ENCODE measurements around the gene RAB3IL1.

Gene RAB3IL1

DNA sequence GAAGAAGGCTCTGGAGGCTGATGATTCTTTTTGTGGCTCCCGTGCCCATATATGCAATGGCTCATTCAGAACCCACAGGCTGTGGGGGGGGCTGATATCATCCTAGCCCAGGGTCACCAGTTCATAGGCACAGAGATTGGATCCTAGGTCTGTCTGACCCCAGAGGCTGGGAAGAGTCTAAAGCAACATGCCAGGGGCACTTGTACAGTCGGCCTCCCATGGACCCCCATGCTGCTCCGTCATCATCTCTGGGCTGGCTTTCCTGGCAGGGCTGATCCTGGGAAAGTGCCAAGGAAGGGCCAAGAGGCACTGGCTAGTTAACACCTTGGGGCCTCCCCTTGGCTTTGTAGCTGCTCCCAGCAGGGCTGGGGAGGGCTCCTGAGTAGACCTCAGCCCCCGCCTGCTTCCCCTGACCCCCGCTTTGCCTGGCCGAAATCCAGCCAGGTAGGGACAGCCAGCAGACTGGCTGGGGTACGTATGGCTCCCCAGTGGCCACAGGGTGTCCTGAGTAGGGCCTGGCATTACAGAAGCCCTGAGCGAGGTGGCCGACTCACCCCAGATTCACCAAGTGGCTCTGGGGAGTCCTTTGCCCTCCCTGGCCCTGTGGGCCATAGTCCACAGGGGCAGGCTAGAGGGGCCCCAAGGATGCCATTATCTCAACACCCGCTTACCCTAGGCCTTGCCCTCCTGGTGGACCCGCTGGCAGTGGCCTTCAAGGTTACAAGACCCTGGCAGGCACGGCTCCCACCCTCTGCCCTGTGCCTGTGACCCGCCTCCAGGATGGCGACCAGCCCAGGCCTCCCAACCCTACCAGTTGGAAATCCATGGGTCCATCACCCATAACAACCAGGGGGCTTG, 48.6 kb downstream of the RAB3IL1 start:
- DNase-seq (ENCODE audit: low read depth, low spot score), result no peak

DNA sequence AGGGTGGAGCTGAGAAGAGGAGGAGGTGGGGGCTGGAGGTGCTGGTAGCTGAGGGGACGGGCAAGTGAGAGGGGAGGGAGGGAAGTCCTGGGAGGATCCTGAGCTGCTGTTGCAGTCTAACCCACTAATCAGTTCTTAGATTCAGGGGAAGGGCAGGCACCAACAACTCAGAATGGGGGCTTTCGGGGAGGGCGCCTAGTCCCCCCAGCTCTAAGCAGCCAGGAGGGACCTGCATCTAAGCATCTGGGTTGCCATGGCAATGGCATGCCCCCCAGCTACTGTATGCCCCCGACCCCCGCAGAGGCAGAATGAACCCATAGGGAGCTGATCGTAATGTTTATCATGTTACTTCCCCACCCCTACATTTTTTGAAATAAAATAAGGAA, 50.4 kb downstream of the RAB3IL1 start:
- no peak for DNase-seq (ENCODE audit: low read depth, low spot score)

DNA sequence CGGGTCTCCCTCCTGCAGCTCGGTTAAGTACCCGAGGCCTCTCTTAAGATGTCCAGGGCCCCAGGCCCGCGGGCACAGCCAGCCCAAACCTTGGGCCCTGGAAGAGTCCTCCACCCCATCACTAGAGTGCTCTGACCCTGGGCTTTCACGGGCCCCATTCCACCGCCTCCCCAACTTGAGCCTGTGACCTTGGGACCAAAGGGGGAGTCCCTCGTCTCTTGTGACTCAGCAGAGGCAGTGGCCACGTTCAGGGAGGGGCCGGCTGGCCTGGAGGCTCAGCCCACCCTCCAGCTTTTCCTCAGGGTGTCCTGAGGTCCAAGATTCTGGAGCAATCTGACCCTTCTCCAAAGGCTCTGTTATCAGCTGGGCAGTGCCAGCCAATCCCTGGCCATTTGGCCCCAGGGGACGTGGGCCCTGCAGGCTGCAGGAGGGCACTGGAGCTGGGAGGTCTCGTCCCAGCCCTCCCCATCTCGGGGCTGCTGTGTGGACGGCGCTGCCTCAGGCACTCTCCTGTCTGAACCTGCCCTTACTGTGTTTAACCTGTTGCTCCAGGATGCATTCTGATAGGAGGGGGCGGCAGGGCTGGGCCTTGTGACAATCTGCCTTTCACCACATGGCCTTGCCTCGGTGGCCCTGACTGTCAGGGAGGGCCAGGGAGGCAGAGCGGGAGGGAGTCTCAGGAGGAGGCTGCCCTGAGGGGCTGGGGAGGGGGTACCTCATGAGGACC, 51.0 kb downstream of the RAB3IL1 start:
- no peak for DNase-seq (ENCODE audit: low read depth, low spot score)

DNA sequence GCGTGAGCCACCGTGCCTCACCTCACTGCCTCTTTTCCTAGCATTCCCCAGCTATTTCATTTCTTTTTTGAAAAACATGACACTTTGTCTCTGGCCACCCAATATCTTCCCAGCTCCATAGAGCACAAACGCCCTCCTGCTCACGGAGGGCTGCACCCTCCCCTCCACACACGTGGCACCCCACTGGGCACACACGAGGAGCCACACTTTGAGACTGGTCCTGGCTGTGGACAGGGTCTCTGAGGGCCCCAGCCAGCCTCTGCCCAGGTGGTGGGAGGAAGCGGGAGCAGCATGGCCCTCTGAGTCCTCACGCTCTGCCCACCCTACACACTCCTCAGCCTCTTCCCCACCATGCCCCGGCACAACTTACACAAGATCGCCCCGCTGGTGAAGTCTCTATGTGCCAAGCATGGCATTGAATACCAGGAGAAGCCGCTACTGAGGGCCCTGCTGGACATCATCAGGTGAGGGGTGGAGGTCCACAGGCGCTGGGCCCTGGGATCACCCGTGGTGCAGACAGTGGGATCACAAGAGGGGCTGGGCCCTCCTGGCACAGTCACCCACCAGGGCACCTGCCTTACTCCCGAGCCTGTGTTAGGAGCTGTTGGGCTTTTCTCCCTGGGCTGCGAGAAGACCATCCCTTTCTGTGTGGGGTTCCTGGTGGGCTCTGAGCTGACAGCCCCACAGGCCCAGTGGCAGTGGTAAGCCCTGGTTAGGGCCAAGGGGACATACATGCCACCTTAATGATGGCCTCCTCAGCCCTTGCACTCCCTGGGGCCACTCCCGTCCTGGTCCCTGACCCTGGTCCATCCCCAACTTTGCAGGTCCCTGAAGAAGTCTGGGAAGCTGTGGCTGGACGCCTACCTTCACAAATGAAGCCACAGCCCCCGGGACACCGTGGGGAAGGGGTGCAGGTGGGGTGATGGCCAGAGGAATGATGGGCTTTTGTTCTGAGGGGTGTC, 52.3 kb downstream of the RAB3IL1 start:
- no peak for DNase-seq (ENCODE audit: low read depth, low spot score)

DNA sequence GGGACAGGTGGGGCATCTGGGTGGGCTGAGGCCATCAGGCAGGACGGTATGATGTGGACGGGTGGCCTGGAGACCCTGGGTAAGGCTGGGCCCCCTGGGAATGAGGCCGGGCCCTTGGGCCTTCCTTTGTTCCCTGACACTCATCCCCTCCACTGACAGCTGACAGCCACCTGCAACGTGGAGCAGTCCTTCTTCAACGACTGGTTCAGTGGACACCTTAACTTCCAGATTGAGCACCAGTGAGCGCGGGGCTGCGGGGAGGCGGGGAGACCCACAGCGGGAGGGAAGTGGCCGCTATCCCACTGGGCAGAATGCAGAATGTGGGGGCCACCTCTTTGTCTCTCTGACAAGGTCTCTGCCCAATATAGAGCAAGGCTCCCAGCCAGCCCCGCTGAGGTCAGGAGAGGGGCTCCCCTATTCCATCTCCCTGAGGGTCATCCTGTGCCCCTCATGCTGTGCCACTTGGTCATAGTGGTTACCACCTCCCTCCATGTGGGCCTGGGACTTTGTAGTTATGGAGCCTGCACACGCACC, 53.8 kb downstream of the RAB3IL1 start:
- DNase-seq (ENCODE audit: low read depth, low spot score), result no peak

DNA sequence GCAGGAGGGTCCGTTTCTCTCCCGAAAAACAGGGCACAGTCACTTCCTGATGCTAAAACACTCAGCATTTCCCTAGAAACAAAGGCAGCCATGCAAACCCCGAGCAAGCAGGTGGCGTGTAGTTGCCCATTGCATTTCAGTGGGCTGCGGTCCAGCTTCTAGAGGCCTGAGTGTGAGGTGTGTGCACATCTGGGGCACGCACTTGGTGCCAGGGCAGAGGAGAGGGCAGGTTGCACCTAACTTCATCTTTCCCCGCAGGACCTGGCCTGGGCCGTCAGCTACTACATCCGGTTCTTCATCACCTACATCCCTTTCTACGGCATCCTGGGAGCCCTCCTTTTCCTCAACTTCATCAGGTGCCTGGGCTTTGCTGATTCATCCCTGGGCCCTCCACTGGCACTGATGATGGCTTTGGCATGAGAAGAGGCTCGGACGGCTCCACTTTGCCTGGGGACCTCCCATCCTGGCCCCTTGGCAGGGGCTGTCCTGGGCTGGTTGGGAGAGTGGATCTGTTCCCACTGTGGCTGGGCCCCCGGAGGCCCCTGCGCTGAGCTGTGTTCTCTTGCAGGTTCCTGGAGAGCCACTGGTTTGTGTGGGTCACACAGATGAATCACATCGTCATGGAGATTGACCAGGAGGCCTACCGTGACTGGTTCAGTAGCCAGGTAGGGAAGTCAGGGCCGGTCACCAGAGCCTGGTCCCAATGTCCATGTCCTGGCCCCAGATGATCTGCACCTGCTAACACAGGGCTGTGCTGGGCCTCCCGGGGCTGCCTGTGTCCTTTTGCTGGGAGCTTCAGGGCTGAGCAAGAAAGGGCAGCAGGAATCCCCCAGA, 54.4 kb downstream of the RAB3IL1 start:
- DNase-seq (ENCODE audit: low read depth, low spot score), result no peak

DNA sequence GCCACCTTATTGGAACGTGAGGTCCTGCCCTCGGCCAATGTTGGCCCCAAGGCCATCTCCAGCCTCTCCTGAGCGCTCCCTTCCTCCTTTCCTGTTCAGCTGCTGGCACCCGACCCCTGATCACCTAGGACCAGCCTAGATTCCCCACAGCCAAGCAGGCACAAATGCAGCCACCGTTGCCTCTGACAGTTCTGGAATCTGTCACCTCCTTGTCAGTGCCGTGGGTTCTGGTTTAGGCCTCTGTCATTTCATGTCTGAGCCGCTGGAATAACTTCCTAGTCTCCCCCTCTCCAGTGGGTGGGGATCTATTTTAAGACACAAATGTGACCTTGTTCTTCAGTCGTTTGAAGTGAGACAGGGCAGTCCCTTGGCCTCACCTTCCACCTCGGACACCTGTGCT, 55.7 kb downstream of the RAB3IL1 start:
- no peak for DNase-seq (ENCODE audit: low read depth, low spot score)

DNA sequence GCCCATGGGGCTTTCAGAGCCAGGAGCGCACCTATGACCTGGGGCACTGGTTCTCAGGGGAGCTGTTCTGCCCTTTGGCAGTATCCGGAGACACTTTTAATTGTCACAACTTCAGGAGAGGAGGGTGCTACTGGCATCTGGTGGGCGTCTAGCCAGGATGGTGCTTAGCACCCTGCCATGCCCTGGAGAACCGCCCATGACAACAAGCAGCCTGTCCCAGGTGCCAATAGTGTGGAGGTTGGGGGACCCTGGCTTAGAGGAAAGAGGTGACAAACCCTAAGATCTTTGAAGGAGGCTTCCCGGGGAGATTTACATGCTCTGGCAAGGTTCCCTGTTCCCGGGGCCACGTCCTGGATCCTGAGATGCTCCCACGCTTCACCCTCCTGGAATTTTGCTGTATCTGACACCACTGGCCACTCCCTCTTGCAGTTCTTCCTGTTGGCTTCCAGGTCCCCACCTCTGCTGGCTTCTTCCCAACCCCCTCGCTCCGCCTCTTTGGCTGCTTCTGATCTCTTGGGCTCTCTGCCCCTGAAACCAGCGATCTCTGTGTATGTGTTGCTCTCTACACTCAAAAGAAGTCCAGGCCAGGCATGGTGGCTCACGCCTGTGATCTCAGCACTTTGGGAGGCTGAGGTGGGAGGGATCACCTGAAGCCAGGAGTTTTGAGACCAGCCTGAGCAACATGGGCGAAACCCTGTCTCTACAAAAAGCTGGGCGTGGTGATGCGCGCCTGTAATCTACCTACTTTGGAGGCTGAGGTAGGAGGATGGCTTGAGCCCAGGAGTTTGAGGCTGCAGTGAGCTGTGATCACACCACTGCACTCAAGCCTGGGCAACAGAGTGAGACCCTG, 57.1 kb downstream of the RAB3IL1 start:
- DNase-seq (ENCODE audit: low read depth, low spot score), result no peak

DNA sequence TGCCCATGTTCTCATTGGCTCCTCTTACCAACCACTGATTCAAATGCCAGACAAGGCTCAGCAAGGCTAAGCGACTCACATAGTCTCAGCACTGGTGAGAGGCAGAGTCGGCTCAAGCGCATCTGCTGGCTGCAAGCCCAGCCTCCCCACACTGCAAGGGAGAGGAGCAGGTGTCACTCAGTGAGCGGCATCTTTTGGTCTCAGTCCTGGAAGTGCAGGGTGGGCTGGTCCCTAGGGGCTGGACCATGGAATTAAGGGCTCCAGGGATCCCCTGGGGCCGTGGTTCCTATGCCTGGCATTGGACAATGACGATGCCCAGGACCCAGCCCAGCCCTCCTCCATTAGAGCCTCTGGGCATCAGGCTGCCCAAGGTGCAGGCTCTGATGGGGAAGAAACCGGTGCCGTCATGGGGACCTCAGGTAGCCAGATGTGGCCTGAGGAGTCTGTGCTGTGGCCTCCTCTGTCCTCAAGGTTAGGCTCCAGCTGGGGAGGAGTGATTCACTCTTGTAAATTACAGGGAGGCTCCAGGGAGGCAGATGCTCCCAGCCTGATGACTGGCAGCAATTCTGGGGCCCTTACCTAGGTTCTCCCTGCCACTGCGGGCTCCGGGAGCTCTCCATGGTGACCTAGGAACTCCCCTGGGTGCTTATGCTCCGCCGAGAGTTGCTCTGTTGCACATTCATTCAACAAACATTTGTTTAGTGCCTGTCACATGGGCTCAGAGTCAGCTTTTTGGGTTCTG, 61.3 kb downstream of the RAB3IL1 start:
- no peak for DNase-seq (ENCODE audit: low read depth, low spot score)

DNA sequence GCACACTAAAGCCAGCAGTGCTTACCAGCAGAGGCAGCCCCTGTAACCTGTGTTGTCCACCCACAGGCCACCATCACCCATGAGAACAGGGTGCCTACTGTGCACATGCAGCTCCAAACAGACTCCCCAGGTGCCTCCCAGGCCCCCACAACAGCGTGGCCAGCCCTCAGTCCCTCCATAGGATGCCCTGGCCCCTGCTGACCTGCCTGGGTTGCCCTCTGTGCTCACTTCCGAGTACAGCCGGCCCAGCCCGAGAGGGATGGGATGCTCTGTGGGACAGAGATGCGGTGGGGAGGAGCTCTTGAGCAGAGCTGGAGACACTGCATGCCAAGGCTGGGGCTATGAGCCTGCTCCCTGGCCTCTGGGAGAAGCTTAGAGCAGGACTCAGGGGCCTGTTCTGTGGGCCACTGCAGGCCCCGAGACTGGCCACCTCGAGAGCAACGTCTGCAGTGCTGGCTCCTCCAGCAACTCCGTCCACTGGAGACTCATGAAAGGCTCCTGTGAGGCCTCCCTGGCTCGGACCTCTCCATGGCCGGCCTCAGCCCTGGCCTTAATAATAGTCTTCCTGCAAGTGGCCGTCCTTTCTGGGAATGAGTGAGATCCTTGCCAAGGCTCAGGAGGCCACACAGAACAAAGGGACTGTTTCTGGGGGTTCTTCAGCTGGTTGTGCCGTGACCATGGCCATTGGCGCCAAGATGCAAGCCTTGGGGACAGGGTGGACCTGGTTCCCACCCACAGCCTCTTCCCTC, 62.2 kb downstream of the RAB3IL1 start:
- DNase-seq (ENCODE audit: low read depth, low spot score), result no peak

DNA sequence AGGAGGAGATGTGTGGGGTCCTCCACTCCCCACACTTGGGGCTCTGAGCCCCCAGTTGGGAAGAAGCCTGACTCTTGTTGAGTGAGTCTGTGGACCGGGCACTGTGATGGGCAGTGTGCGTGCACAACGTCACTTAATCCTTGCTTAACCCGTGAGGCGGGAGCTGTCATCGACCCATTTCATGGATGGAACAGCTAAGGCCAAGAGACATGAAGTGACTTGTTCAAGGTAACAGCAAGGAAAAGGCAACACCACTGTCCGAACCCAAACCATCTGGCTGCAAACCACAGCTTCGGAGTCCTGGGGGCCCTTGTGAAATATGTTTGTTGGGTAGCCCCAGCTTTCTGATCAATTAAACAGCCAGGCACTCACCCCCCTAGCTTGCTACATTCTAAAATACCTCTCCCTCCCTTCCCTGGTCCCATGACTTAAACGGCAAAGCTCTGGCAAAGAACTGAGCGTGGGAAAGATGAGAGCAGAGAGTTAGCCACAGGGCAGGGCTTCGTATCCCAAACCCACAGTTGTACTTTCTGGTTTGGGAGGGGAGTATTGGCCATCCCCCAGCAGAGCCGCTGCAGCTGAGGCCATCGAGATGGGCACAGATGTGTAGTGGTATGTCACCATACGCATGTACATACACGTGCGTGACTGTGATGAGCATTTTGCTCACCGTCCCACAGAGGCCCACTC, 63.0 kb downstream of the RAB3IL1 start:
- DNase-seq (ENCODE audit: low read depth, low spot score), result no peak

DNA sequence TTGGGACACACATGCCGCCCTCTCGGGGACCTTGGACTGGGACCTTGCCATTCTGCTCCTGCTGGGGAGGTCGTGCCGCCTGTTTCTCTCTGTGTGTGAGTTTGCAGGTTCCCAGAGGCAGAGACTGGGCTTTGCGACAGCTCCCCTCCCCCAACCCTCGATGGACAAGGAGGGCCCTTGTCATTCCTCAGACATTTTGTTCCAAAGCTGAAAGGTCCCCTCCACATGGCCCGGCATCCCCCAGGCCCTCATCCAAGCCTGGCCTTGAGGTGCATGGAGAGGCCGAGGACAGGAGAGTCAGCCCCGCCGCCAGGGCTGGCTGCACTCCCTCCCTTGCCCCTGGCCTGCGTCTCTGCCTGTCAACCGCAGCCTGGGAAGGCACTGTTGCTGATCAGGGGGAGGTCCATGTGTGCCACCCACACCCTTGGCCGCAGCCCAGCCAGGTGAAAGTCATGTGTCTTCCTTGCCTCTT, 63.6 kb downstream of the RAB3IL1 start:
- DNase-seq (ENCODE audit: low read depth, low spot score), result no peak

DNA sequence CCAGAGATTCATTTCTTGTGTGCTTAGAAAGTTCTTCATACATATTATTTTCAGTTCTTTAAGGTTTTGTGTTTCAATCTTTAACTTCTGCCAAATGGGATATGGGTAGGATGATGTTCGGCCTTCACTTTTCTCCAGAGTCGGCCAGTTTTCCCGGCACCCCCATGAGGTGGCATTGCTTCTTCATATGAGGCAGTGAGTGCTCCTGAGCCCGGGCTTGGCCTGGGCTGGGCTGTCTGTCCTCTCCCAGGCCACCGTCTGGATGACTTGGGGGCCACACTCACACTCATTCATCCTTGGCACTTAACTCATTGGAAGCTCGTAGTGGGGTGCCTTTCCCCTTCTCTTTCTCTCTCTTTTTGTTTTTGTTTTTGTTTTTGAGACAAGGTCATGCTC, 65.5 kb downstream of the RAB3IL1 start:
- DNase-seq (ENCODE audit: low read depth, low spot score), result no peak

DNA sequence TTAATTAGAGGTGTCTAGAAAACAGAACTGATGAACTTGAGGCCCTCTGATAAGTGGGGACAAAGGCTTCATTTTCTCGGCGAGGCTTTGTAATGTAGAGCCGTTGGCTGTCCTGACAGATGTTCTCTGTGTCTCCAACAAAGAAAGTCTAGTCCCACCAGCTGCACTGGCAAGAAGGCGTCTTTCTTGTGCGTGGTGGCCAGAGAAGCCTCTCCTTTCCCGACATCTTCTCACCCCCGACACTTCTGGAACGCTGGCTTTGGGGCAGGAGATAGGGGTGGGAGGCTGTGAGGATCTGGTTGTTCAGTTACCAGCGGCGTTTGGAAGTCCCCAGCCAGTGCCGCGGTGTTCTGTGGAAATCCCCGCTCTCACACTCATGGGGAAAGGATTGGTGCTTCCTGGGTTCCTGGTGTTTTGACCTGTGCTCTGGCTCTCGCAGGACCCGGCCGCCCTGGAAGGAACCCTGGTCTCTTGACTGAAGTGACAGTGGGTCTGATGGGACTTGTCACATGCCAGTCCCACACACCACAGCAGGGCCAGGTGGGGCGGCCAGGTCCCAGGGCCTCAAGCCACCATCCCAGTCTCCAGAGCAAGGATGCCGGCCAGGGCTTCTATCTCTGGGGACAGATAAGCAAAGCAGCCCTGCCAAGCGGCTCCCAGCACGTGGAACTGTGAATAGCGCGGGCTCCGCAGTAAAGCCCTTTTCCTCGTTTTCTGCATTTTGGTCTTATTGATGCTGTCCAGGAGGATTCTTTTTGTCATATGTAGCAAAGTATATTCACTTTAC, 66.1 kb downstream of the RAB3IL1 start:
- DNase-seq (ENCODE audit: low read depth, low spot score), result no peak

DNA sequence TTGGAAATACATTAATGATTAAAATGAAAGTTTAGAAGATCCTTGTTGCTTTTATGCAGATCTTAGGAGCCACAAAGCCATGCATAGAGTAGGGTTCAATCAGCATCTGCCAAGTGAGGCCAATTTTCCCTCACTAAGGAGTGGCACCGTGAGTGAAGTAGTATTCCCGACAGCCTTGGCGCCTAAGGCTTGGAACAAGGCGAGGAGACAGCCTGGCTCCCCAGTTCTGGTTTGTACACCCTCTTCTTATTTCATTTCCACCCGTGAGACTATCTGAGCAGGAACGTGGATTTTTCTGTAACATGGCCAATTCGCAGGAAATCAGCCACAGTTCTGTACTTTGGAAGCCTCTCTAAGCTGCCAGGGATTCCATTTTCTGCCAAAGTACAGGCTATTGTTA, 66.7 kb downstream of the RAB3IL1 start:
- no peak for DNase-seq (ENCODE audit: low read depth, low spot score)

DNA sequence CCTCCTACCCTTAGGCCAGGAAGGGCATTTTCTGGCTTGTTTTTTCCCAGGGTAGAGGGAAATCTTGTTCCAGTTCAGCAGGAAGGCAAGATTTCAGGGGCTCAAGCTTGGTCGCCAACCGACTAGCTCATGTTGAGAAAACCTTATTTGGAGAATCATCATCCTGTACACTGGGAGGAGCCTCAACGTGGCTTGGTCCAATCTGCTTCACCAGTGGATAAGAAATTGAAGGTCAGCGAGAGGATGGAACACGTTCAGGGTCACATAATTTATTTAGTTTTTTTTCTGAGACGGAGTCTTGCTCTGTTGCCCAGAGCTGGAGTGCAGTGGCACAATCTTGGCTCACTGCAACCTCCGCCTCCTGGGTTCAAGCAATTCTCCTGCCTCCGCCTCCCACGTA, 68.7 kb downstream of the RAB3IL1 start:
- no peak for DNase-seq (ENCODE audit: low read depth, low spot score)
